ENCODE data around the gene PFKFB4.

DNA sequence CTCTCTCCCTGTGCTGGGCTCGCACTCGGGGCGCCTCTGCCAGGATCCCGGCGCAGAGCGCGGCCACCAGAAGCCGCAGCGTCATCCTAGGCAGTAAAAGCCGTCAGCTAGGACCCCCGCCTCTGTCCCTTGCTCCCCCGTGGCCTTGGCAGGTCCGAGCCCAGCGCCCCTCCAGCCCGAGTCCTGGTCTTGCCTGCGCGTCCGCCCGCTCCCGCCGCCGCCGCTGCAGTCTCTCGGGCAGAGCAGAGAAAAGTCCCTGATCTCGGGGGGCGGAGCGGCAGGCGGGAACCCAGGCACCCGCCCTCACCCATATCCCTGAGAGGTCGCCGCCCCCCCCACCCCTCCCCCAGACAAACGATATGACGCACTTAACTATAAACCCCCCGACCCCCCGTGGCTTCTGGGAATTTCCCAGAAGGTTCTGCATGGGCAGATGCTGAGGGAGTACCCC, 38.5 kb upstream of the PFKFB4 start, which contains the start of gene COL7A1:
- TF ChIP-seq POLR2A (IDR thresholded peaks at IDR 0.05; ENCODE audit: borderline replicate concordance, extremely low read depth, insufficient read depth, insufficient read length) (no peak), ZNF274 (IDR thresholded peaks at IDR 0.05; ENCODE audit: low read depth, low read length) (no peak), EZH2 (IDR thresholded peaks at IDR 0.05) (no peak)
